Hepatocyte (in vitro differentiated cells): ENCODE measurements around the gene FSD1L. TPM values are rescaled to one million over a fixed set of nuclear protein-coding genes. Genes with fewer than 3 reads are reported as not detected.

ENCODE experiments used
- DNase-seq: peaks from one replicate; pipeline ENCODE4 v3.0.0-alpha.2; 2016; ENCODE audit warnings: low spot score
- H2AFZ ChIP-seq: fragments of 200-600 bp; sonication (generic); 2 replicates; pipeline ENCODE4 v1.6.0; 2016; ENCODE audit warnings: antibody characterized with exemption, mild to moderate bottlenecking
- H3K27ac ChIP-seq: fragments of 200-600 bp; sonication (generic); 2 replicates; pipeline ENCODE4 v1.5.1; 2016; ENCODE audit warnings: mild to moderate bottlenecking
- H3K27me3 ChIP-seq: fragments of 200-600 bp; sonication (generic); 2 replicates; pipeline ENCODE4 v1.6.1; 2016
- H3K36me3 ChIP-seq: fragments of 200-600 bp; sonication (generic); replicated peaks from 2 replicates; pipeline ENCODE4 v1.5.1; 2016; ENCODE audit warnings: low read depth; ENCODE audit not compliant: insufficient read depth
- H3K4me1 ChIP-seq: fragments of 200-600 bp; sonication (generic); 2 replicates; pipeline ENCODE4 v1.5.1; 2016; ENCODE audit warnings: mild to moderate bottlenecking, moderate library complexity; ENCODE audit not compliant: insufficient read depth
- H3K4me2 ChIP-seq: fragments of 200-600 bp; sonication (generic); 2 replicates; pipeline ENCODE4 v1.6.0; 2016
- H3K4me3 ChIP-seq: fragments of 200-600 bp; sonication (generic); 2 replicates; pipeline ENCODE4 v1.5.1; 2016; ENCODE audit warnings: mild to moderate bottlenecking
- H3K79me2 ChIP-seq: fragments of 200-600 bp; sonication (generic); 2 replicates; pipeline ENCODE4 v1.6.0; 2017; ENCODE audit warnings: mild to moderate bottlenecking
- H3K9me2 ChIP-seq: fragments of 200-600 bp; sonication (generic); replicated peaks from 2 replicates; pipeline ENCODE4 v1.6.0; 2017; ENCODE audit warnings: mild to moderate bottlenecking; ENCODE audit not compliant: insufficient read depth
- H3K9me3 ChIP-seq: fragments of 200-600 bp; sonication (generic); 2 replicates; pipeline ENCODE4 v1.5.1; 2016; ENCODE audit warnings: low read depth, mild to moderate bottlenecking
- H4K20me1 ChIP-seq: fragments of 200-600 bp; sonication (generic); 2 replicates; pipeline ENCODE4 v1.6.0; 2016; ENCODE audit warnings: mild to moderate bottlenecking; ENCODE audit not compliant: insufficient read depth, poor library complexity, severe bottlenecking
- EZH2 ChIP-seq: fragments of 200-600 bp; sonication (generic); IDR thresholded peaks from 2 replicates; pipeline ENCODE4 v1.6.1; 2016; ENCODE audit warnings: antibody characterized with exemption, mild to moderate bottlenecking, borderline replicate concordance
- EZH2phosphoT487 ChIP-seq: fragments of 200-600 bp; sonication (generic); IDR thresholded peaks from one replicate; pipeline ENCODE4 v1.6.1; 2018; ENCODE audit warnings: antibody characterized with exemption, mild to moderate bottlenecking, low read depth, moderate library complexity; ENCODE audit not compliant: unreplicated experiment, severe bottlenecking
- WGBS: methylation state at CpG from one replicate; pipeline ENCODE4 v1.1.6; 2016; ENCODE audit warnings: low lambda C conversion rate; ENCODE audit errors: missing lambda C conversion rate; 5-methylcytosine and 5-hydroxymethylcytosine counted together
- polyA plus RNA-seq: library from polyadenylated mRNA; unstranded; fragments of >200 nt; fragmentation: Nextera tagmentation; extraction: Ambion mirVana; gene quantifications from 2 replicates; pipeline ENCODE4 v1.2.1, GENCODE V29; 2016
- total RNA-seq: library from RNA; depleted of rRNA; stranded (reverse); fragments of >200 nt; gene quantifications from 2 replicates; pipeline ENCODE4 v1.2.3, GENCODE V29; 2014
- TF ChIP-seq, protein P1 (sequence below): fragments of 200-600 bp; sonication (generic); IDR thresholded peaks from 2 replicates; pipeline ENCODE4 v1.5.1; 2016; ENCODE audit warnings: antibody characterized with exemption, mild to moderate bottlenecking; ENCODE audit not compliant: poor library complexity

The FSD1L gene
- total and polyA plus RNA-seq, 2 experiments from 2014 or later: 1.1 to 9.3 TPM

DNA sequence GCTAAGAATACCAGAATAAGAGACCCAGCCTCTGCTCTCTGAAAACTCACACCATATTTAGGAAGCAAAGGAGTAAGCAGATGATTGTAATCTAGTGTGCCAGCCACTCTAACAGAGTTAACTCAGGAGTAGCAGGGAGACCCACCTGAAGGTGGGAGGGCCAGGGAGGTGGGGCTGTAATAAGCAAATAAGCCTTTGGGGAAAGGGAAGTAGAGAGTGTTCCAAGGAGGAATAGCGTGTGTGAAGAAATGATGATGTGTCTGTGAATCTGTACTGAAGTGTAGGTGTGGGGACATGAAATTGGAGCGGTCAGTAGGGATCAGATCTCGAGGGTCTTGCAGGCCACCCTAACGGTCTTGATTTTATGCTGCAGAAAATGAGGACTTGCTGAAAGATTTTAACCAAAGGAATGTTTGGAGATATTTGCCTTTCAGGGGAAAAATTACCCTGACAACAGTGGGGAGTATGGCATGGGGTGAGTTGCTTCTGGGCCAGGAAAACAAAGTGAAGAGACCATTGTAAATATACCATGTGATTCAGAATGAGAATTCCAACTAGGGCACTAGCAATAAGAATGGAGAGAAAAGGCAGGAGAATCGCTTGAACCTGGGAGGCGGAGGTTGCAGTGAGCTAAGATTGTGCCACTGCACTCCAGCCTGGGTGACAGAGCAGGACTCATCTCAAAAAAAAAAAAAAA is 44.1 kb upstream of the FSD1L start:
- Histone ChIP-seq H3K4me2 (no peak overlapping the region), H3K27me3 (no peaks in the 10 kb centered on the region), H3K4me1 (no peaks in the 10 kb centered on the region), H3K9me2 (no peaks in the 10 kb centered on the region), H4K20me1 (no peaks in the 10 kb centered on the region), H3K4me3 (no peak overlapping the region), H2AFZ (no peak overlapping the region), H3K79me2 (no peaks in the 10 kb centered on the region), H3K9me3 (no peaks in the 10 kb centered on the region), H3K27ac (no peak overlapping the region), H3K36me3 (no peaks in the 10 kb centered on the region)
- TF ChIP-seq EZH2phosphoT487: no peak
- no peak for TF ChIP-seq EZH2
- TF ChIP-seq, protein P1, sequence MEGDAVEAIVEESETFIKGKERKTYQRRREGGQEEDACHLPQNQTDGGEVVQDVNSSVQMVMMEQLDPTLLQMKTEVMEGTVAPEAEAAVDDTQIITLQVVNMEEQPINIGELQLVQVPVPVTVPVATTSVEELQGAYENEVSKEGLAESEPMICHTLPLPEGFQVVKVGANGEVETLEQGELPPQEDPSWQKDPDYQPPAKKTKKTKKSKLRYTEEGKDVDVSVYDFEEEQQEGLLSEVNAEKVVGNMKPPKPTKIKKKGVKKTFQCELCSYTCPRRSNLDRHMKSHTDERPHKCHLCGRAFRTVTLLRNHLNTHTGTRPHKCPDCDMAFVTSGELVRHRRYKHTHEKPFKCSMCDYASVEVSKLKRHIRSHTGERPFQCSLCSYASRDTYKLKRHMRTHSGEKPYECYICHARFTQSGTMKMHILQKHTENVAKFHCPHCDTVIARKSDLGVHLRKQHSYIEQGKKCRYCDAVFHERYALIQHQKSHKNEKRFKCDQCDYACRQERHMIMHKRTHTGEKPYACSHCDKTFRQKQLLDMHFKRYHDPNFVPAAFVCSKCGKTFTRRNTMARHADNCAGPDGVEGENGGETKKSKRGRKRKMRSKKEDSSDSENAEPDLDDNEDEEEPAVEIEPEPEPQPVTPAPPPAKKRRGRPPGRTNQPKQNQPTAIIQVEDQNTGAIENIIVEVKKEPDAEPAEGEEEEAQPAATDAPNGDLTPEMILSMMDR: no peak
- DNase-seq: no peak
- WGBS: 69% methylated on average over 6 of the region's 6 CpGs

- WGBS: 40% methylated on average over 6 of the region's 6 CpGs
- Histone ChIP-seq H3K4me1 (no peaks in the 10 kb centered on the region), H3K27ac (no peak overlapping the region), H3K79me2 (no peaks in the 10 kb centered on the region), H3K36me3 (no peaks in the 10 kb centered on the region), H3K4me3 (no peak overlapping the region), H2AFZ (no peak overlapping the region), H3K9me2 (no peaks in the 10 kb centered on the region), H3K4me2 (no peak overlapping the region), H3K9me3 (no peaks in the 10 kb centered on the region), H4K20me1 (no peaks in the 10 kb centered on the region), H3K27me3 (no peaks in the 10 kb centered on the region)
- no peak for TF ChIP-seq EZH2phosphoT487
- TF ChIP-seq, protein P1: no peak
- TF ChIP-seq EZH2: no peak
- no peak for DNase-seq
Observed at GRCh38 chr9:105405514-105406131, 42.2 kb upstream of the FSD1L start.

DNA sequence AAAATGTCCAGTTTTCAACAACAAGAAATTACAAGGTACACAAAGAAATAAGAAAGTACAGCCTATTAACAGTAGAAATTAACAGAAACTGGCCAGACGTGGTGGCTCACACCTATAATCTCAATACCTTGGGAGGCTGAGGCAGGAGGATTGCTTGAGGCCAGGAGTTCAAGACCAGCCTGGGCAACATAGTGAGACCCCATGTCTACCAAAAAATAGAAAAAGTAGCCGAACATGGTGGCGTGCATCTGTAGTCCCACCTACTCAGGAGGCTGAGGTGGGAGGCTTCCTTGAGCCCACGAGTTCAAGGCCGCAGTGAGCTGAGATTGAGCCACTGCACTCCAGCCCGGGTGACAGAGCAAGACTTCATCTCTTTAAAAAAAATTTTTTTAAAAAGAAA is 41.5 kb upstream of the FSD1L start:
- Histone ChIP-seq H2AFZ (no peak overlapping the region), H3K9me2 (no peaks in the 10 kb centered on the region), H3K27me3 (no peaks in the 10 kb centered on the region), H3K4me2 (no peak overlapping the region), H3K4me3 (no peak overlapping the region), H3K4me1 (no peaks in the 10 kb centered on the region), H3K36me3 (no peaks in the 10 kb centered on the region), H3K27ac (no peak overlapping the region), H3K9me3 (no peaks in the 10 kb centered on the region), H3K79me2 (no peaks in the 10 kb centered on the region), H4K20me1 (no peaks in the 10 kb centered on the region)
- TF ChIP-seq, protein P1: no peak
- TF ChIP-seq EZH2phosphoT487 (no peak), EZH2 (no peak)
- no peak for DNase-seq
- 94% methylated on average over 6 of the region's 6 CpGs for WGBS
